H1 (cell line): ENCODE data around the gene PDIA5.

ENCODE experiments used
- BCL11A ChIP-seq, 2 experiments: IDR thresholded peaks; one replicate each; pipeline ENCODE4 v1.6.1; 2011; ENCODE audit warnings: low read depth in 2 of 2, low read length in 2 of 2, mild to moderate bottlenecking in 2 of 2
- CBX8 ChIP-seq: fragments of 300-800, 300-1000 bp; sonication (generic); IDR thresholded peaks from 2 replicates; pipeline ENCODE4 v1.7.1; 2016; ENCODE audit warnings: low read depth, low read length, borderline replicate concordance
- NRF1 ChIP-seq: IDR thresholded peaks from 2 replicates; pipeline ENCODE4 v1.6.1; 2011; ENCODE audit warnings: mild to moderate bottlenecking, low read depth, low read length, improper control_type of control experiment
- POLR2A ChIP-seq, 2 experiments: IDR thresholded peaks; 1 replicate in 1 of 2; 2 replicates in 1 of 2; pipeline ENCODE4 v1.6.1; 2011; ENCODE audit warnings: low read depth in 2 of 2, low read length in 2 of 2, mild to moderate bottlenecking in 2 of 2; ENCODE audit errors: control extremely low read depth in 1 of 2
- TEAD4 ChIP-seq: IDR thresholded peaks from 2 replicates; pipeline ENCODE4 v1.6.1; 2012; ENCODE audit warnings: low read depth, low read length, inconsistent platforms, mixed read lengths
- TF ChIP-seq, protein P1 (sequence below): IDR thresholded peaks from 2 replicates; pipeline ENCODE4 v1.6.1; 2012; ENCODE audit warnings: low read length, inconsistent platforms
- TF ChIP-seq, protein P2 (sequence below), 3 experiments: IDR thresholded peaks; 1 replicate in 2 of 3; 2 replicates in 1 of 3; pipeline versions ENCODE4 v1.5.1 to v1.6.1; 2011; ENCODE audit warnings: low read length in 3 of 3, mild to moderate bottlenecking in 3 of 3, inconsistent platforms in 2 of 3, low read depth in 1 of 3, moderate library complexity in 1 of 3; ENCODE audit not compliant: insufficient read depth in 1 of 3; ENCODE audit errors: control extremely low read depth in 1 of 3

DNA sequence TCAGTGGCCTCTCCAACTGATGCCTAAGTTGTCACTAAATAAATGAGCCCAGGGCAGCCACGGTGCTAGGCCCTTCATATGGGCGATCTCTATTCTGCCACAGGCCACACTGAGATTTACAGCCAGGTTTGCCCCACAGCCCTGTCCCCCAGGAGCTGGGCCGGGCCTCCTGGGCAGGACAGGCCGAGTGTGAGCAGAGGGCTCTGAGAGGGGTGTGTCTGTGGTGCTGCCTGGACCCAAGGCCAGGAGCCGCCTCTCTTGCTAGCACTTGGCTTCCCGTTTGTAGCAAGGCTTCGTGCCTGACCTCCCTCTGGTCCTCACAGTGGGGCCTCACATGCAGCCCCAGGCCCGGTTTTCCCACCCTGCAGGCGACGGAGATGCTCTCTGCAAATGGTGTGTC, 67.8 kb downstream of the PDIA5 start:
- TF ChIP-seq, protein P1, sequence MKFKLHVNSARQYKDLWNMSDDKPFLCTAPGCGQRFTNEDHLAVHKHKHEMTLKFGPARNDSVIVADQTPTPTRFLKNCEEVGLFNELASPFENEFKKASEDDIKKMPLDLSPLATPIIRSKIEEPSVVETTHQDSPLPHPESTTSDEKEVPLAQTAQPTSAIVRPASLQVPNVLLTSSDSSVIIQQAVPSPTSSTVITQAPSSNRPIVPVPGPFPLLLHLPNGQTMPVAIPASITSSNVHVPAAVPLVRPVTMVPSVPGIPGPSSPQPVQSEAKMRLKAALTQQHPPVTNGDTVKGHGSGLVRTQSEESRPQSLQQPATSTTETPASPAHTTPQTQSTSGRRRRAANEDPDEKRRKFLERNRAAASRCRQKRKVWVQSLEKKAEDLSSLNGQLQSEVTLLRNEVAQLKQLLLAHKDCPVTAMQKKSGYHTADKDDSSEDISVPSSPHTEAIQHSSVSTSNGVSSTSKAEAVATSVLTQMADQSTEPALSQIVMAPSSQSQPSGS: no peak
- TF ChIP-seq TEAD4: no peak
- no peak for TF ChIP-seq POLR2A (IDR thresholded peaks at IDR 0.05; ENCODE audit: control extremely low read depth in 1 of 2, low read depth in 2 of 2, low read length in 2 of 2)
- no peak for TF ChIP-seq BCL11A (IDR thresholded peaks at IDR 0.05; ENCODE audit: low read depth in 2 of 2, low read length in 2 of 2)
- TF ChIP-seq, protein P2, sequence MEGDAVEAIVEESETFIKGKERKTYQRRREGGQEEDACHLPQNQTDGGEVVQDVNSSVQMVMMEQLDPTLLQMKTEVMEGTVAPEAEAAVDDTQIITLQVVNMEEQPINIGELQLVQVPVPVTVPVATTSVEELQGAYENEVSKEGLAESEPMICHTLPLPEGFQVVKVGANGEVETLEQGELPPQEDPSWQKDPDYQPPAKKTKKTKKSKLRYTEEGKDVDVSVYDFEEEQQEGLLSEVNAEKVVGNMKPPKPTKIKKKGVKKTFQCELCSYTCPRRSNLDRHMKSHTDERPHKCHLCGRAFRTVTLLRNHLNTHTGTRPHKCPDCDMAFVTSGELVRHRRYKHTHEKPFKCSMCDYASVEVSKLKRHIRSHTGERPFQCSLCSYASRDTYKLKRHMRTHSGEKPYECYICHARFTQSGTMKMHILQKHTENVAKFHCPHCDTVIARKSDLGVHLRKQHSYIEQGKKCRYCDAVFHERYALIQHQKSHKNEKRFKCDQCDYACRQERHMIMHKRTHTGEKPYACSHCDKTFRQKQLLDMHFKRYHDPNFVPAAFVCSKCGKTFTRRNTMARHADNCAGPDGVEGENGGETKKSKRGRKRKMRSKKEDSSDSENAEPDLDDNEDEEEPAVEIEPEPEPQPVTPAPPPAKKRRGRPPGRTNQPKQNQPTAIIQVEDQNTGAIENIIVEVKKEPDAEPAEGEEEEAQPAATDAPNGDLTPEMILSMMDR (IDR thresholded peaks at IDR 0.05; ENCODE audit: control extremely low read depth in 1 of 3, insufficient read depth in 1 of 3, low read depth in 1 of 3, low read length in 3 of 3): no peak
- TF ChIP-seq NRF1: no peak
- no peak for TF ChIP-seq CBX8
